Endothelial cell (in vitro differentiated cells): ENCODE data around the gene PRR18. TPM values are rescaled to one million over a fixed set of nuclear protein-coding genes. Genes with fewer than 3 reads are reported as not detected.
A peak's percentile ranks its signal among the peaks of the same experiment; 100 is the strongest.

Experiments
- DNase-seq: peaks from one replicate; pipeline ENCODE4 v3.0.0; 2021; ENCODE audit warnings: low spot score
- H3K27ac Mint-ChIP-seq: one replicate; pipeline ENCODE4 v1.8.0; 2021; ENCODE audit warnings: mixed read lengths, inconsistent platforms; ENCODE audit not compliant: unreplicated experiment
- H3K27me3 Mint-ChIP-seq: one replicate; pipeline ENCODE4 v1.8.0; 2021; ENCODE audit warnings: mild to moderate bottlenecking, moderate library complexity, mixed read lengths, inconsistent platforms; ENCODE audit not compliant: unreplicated experiment
- H3K36me3 Mint-ChIP-seq: one replicate; pipeline ENCODE4 v1.8.0; 2021; ENCODE audit warnings: mild to moderate bottlenecking, low read depth, mixed read lengths, inconsistent platforms; ENCODE audit not compliant: unreplicated experiment
- H3K4me1 Mint-ChIP-seq: one replicate; pipeline ENCODE4 v1.8.0; 2021; ENCODE audit warnings: mild to moderate bottlenecking, mixed read lengths, inconsistent platforms; ENCODE audit not compliant: unreplicated experiment
- H3K4me3 Mint-ChIP-seq: one replicate; pipeline ENCODE4 v1.8.0; 2021; ENCODE audit warnings: mild to moderate bottlenecking, mixed read lengths, inconsistent platforms; ENCODE audit not compliant: unreplicated experiment
- H3K9me3 Mint-ChIP-seq: one replicate; pipeline ENCODE4 v1.8.0; 2021; ENCODE audit warnings: mixed read lengths, inconsistent platforms; ENCODE audit not compliant: unreplicated experiment
- total RNA-seq: library from RNA; stranded (reverse); fragmentation: NEBNext Ultra II Directional; extraction: Animal tissue kit (Norgen Biotek cat#: 25700); gene quantifications from one replicate; pipeline ENCODE4 v1.2.1, GENCODE V29; 2021; ENCODE audit not compliant: unreplicated experiment
- TF ChIP-seq, protein P1 (sequence below): fragments of 200-600 bp; sonication (generic); IDR thresholded peaks from one replicate; pipeline ENCODE4 v1.5.0; 2021; ENCODE audit warnings: antibody characterized with exemption; ENCODE audit not compliant: unreplicated experiment

PRR18 gene
- total RNA-seq, 1 donor from 2014 or later = 1.1 TPM

DNA sequence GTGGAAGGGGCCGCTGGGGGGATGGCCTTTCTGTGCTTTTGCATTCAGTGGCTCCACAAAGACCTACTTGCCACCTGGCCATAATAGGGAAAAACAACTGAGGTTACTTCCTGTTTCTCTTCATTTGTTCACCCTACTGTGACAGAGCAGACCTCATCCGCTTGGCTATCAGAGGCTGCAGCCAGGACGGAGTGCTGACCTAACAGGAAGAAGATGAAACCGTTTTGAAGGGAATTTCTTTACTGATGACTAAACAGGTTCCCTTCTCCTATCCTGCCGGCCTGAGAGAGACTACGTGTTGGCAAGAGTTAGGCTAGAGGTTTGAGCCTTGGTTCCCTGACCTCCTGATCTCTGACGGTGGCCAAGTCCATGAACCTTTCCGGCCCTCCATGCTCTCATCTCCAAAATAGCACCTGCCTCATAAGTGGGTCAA lies 21.3 kb downstream of the PRR18 start:
- peaks cover 23% of the 10 kb centered on the region for H3K4me1 Mint-ChIP-seq
- peak; percentile 37 for DNase-seq
- H3K9me3 Mint-ChIP-seq = no peaks in the 10 kb centered on the region
- TF ChIP-seq, protein P1, sequence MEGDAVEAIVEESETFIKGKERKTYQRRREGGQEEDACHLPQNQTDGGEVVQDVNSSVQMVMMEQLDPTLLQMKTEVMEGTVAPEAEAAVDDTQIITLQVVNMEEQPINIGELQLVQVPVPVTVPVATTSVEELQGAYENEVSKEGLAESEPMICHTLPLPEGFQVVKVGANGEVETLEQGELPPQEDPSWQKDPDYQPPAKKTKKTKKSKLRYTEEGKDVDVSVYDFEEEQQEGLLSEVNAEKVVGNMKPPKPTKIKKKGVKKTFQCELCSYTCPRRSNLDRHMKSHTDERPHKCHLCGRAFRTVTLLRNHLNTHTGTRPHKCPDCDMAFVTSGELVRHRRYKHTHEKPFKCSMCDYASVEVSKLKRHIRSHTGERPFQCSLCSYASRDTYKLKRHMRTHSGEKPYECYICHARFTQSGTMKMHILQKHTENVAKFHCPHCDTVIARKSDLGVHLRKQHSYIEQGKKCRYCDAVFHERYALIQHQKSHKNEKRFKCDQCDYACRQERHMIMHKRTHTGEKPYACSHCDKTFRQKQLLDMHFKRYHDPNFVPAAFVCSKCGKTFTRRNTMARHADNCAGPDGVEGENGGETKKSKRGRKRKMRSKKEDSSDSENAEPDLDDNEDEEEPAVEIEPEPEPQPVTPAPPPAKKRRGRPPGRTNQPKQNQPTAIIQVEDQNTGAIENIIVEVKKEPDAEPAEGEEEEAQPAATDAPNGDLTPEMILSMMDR = no peak
- no peaks in the 10 kb centered on the region for H3K36me3 Mint-ChIP-seq
- no peaks in the 10 kb centered on the region for H3K27me3 Mint-ChIP-seq
- H3K27ac Mint-ChIP-seq = peak overlapping the region; percentile 99
- peak overlapping the region; percentile 76 for H3K4me3 Mint-ChIP-seq

DNA sequence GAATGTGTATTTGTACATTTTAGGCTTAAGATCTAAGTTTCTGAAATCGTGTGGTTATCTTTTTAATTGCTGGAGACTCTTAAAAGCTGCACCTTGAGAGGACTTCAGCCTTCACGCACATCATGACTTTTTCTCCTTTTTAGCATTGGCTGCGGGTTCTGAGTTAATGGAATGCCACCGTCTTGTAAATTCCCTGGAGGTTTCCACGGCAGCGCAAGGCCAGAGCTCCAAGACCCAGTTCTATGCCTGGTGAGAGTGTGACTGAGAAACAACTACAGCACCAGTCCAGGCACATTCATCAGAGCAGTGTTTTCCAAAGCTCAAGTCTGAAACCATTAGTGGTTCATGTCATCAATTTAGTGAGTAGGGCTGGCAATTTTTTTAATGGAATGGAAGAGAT lies 23.0 kb downstream of the PRR18 start:
- Mint-ChIP-seq H3K9me3 (no peaks in the 10 kb centered on the region), H3K27me3 (peaks cover 4% of the 10 kb centered on the region), H3K4me3 (no peak overlapping the region), H3K4me1 (peaks cover 25% of the 10 kb centered on the region), H3K36me3 (no peaks in the 10 kb centered on the region), H3K27ac (peak overlapping the region; percentile 57)
- TF ChIP-seq, protein P1 = no peak
- no peak for DNase-seq

DNA sequence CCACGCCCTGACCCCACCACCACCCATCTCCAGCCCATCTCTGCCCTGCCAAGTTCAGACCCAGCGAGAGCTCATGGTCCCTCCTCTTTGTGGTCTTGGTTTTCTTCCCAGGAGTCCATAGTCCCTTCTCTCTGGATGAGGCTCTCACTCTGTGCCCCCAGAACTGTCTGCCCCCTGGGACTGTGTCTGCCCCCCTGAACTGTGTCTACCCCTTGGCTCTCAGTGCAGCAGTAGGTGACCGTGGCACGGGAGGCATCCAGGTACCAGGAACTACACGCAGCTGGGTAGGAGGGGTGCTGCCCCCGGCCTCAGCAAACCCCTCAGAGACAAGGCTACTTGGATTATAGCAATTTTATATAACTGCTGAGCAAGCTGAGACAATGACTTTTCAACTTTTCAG lies 23.6 kb downstream of the PRR18 start:
- Mint-ChIP-seq H3K36me3 (no peaks in the 10 kb centered on the region), H3K4me3 (no peak overlapping the region), H3K27ac (no peak overlapping the region), H3K4me1 (peaks cover 25% of the 10 kb centered on the region), H3K9me3 (no peaks in the 10 kb centered on the region), H3K27me3 (peaks cover 4% of the 10 kb centered on the region)
- DNase-seq = no peak
- TF ChIP-seq, protein P1 = no peak

DNA sequence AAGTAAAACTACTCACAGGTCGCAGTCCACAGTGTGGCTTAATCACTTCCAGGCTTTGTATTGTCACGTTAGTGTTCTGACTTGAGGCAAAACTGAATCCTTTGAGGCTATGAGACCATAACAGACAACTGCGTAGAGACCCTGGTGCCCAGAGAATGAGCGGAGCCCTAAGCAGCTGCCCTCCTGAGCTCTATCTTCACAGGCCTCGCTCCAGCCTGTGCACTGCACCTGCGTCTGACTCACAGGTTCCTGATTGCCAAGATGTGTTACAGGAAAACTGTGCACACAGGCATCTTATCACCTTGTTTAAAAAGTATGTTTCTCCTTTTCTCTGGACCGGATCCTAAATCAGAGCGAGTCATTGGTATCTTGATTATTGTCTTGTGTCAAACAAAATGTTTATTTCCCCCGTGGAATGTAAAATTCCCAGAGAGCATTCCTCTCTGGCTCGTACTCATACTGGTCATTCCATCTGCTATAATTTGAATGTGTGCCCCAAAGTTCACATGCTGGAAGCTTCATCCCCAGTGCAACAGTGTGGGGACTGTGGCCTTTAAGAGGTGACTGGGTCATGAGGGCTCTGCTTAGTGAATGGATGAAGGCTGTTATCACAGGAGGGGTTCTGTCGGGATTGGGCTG lies 25.7 kb downstream of the PRR18 start:
- Mint-ChIP-seq H3K27ac (no peak overlapping the region), H3K4me3 (no peak overlapping the region), H3K9me3 (no peaks in the 10 kb centered on the region), H3K27me3 (peaks cover 4% of the 10 kb centered on the region), H3K36me3 (no peaks in the 10 kb centered on the region), H3K4me1 (peaks cover 25% of the 10 kb centered on the region)
- TF ChIP-seq, protein P1 = no peak
- DNase-seq = no peak

DNA sequence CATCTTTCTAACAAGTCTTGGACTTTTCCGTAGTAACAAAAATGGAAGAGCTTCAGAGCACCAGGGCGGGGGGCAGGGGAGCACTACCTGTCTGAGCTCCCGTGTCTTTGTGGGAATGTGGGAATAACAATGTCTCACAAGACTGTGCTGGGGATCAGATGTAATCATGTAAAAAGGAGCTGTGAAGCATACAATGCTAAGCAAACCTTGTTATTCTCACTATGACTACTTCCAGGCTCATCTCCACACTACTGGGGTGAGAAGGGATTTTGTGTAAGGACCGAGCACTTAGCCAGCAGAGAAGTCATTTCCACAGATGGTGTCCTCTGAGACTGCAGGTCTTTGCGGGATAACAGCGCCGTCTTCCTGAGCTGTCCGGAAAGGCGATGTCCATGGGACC lies 27.1 kb downstream of the PRR18 start:
- Mint-ChIP-seq H3K4me1 (peaks cover 18% of the 10 kb centered on the region), H3K9me3 (no peaks in the 10 kb centered on the region)

More for the DNA sequence above, 27.1 kb downstream of the PRR18 start:
- Mint-ChIP-seq H3K4me3 (no peak overlapping the region), H3K27ac (no peak overlapping the region), H3K36me3 (no peaks in the 10 kb centered on the region), H3K27me3 (peaks cover 4% of the 10 kb centered on the region)
- DNase-seq = no peak
- TF ChIP-seq, protein P1 = no peak
